Dermis lymphatic vessel endothelial cell (primary cell): Measurements from ENCODE around the gene KRTAP6-1. TPM values are rescaled to one million over a fixed set of nuclear protein-coding genes. Genes with fewer than 3 reads are reported as not detected.

Experiments used
- total RNA-seq: library from RNA; depleted of rRNA; stranded (reverse); fragments of >200 nt; gene quantifications from 2 replicates; pipeline ENCODE4 v1.2.1, GENCODE V29; 2014

KRTAP6-1 gene
- not detected in 2 replicates for total RNA-seq

GRCh38 chr21:30613836-30614235, at the start of gene KRTAP6-1:
Gene KRTAP6-1 (minus strand): TSS chr21:30613930. CDS start chr21:30613904, 26 bp downstream.

GRCh38 chr21:30642564-30642963, 28.8 kb upstream of the KRTAP6-1 start, which contains the start of gene KRTAP20-3:
Gene KRTAP20-3 (plus strand): TSS chr21:30642864.

GRCh38 chr21:30634906-30635305, 21.2 kb upstream of the KRTAP6-1 start, which contains the start of gene KRTAP20-2:
Gene KRTAP20-2 (plus strand): TSS chr21:30635206. CDS start chr21:30635264, 58 bp downstream.

GRCh38 chr21:30620522-30620921, 6.8 kb upstream of the KRTAP6-1 start, which contains the start of gene KRTAP20-4:
Gene KRTAP20-4 (plus strand): TSS chr21:30620627.

GRCh38 chr21:30616125-30616524, 2.4 kb upstream of the KRTAP6-1 start, which contains the start of gene KRTAP20-1:
Gene KRTAP20-1 (plus strand): TSS chr21:30616425. CDS start chr21:30616455, 30 bp downstream.

GRCh38 chr21:30600787-30601186, 12.9 kb downstream of the KRTAP6-1 start, which contains the start of gene KRTAP22-1:
Gene KRTAP22-1 (plus strand): TSS chr21:30601087.

GRCh38 chr21:30598802-30599201, 14.9 kb downstream of the KRTAP6-1 start, which contains the start of gene KRTAP6-2:
Gene KRTAP6-2 (minus strand): TSS chr21:30598902. CDS start chr21:30598874, 28 bp downstream.

GRCh38 chr21:30592140-30592539, 21.6 kb downstream of the KRTAP6-1 start, which contains the start of gene KRTAP6-3:
Gene KRTAP6-3 (plus strand): TSS chr21:30592440. CDS start chr21:30592446, 6 bp downstream.

GRCh38 chr21:30590297-30590696, 23.4 kb downstream of the KRTAP6-1 start, which contains the start of gene KRTAP22-2:
Gene KRTAP22-2 (minus strand): TSS chr21:30590397.

Other genes with a start within 250 kb of the KRTAP6-1 start
- gene KRTAP13-2, start 241.7 kb downstream of the KRTAP6-1 start, total RNA-seq, result not detected in 2 replicates
- gene KRTAP13-1, start 217.9 kb downstream of the KRTAP6-1 start, total RNA-seq, result not detected in 2 replicates
- gene KRTAP13-3, start 188.0 kb downstream of the KRTAP6-1 start, total RNA-seq, result not detected in 2 replicates
- gene KRTAP13-4, start 183.7 kb downstream of the KRTAP6-1 start, total RNA-seq, result not detected in 2 replicates
- gene KRTAP15-1, start 173.7 kb downstream of the KRTAP6-1 start, total RNA-seq, result not detected in 2 replicates
- gene KRTAP19-1, start 133.6 kb downstream of the KRTAP6-1 start, total RNA-seq, result not detected in 2 replicates
- not detected in 2 replicates for gene KRTAP19-2, start 126.5 kb downstream of the KRTAP6-1 start, total RNA-seq
- not detected in 2 replicates for gene KRTAP19-3, start 121.9 kb downstream of the KRTAP6-1 start, total RNA-seq
- not detected in 2 replicates for gene KRTAP19-4, start 116.8 kb downstream of the KRTAP6-1 start, total RNA-seq
- gene KRTAP19-5, start 111.8 kb downstream of the KRTAP6-1 start, total RNA-seq, result not detected in 2 replicates
- not detected in 2 replicates for gene KRTAP19-6, start 72.1 kb downstream of the KRTAP6-1 start, total RNA-seq
- not detected in 2 replicates for gene KRTAP19-7, start 52.6 kb downstream of the KRTAP6-1 start, total RNA-seq
- gene KRTAP22-2, start 23.5 kb downstream of the KRTAP6-1 start, total RNA-seq, result not detected in 2 replicates
- gene KRTAP6-3, start 21.5 kb downstream of the KRTAP6-1 start, total RNA-seq, result not detected in 2 replicates
- gene KRTAP6-2, start 15.0 kb downstream of the KRTAP6-1 start, total RNA-seq, result not detected in 2 replicates
- gene KRTAP22-1, start 12.8 kb downstream of the KRTAP6-1 start, total RNA-seq, result not detected in 2 replicates
- gene KRTAP20-1, start 2.5 kb upstream of the KRTAP6-1 start, total RNA-seq, result not detected in 2 replicates
- not detected in 2 replicates for gene KRTAP20-4, start 6.7 kb upstream of the KRTAP6-1 start, total RNA-seq
- not detected in 2 replicates for gene KRTAP20-2, start 21.3 kb upstream of the KRTAP6-1 start, total RNA-seq
- not detected in 2 replicates for gene KRTAP20-3, start 28.9 kb upstream of the KRTAP6-1 start, total RNA-seq
- not detected in 2 replicates for gene KRTAP21-3, start 104.8 kb upstream of the KRTAP6-1 start, total RNA-seq
- not detected in 2 replicates for gene KRTAP21-2, start 133.3 kb upstream of the KRTAP6-1 start, total RNA-seq
- not detected in 2 replicates for gene KRTAP21-1, start 141.5 kb upstream of the KRTAP6-1 start, total RNA-seq
- not detected in 2 replicates for gene KRTAP8-1, start 199.3 kb upstream of the KRTAP6-1 start, total RNA-seq
- not detected in 2 replicates for gene KRTAP7-1, start 215.8 kb upstream of the KRTAP6-1 start, total RNA-seq